GM23338 (cell line): ENCODE measurements around the gene STON2. TPM values are rescaled to one million over a fixed set of nuclear protein-coding genes. Genes with fewer than 3 reads are reported as not detected.

Experiments used
- ATAC-seq: fragments of 200-7000 bp; cut with Tn5 transposase; 3 replicates; pipeline ENCODE4 v1.9.1; 2020
- DNase-seq: peaks from one replicate; pipeline ENCODE4 v3.0.0-alpha.2; 2015; ENCODE audit warnings: low spot score
- H2AFZ ChIP-seq: fragments of 200-600 bp; sonication (generic); 2 replicates; pipeline ENCODE4 v1.8.0; 2016; ENCODE audit warnings: antibody characterized with exemption, mild to moderate bottlenecking, moderate library complexity
- H3F3A ChIP-seq: fragments of 200-600 bp; sonication (generic); replicated peaks from 2 replicates; pipeline ENCODE4 v1.8.0; 2017; ENCODE audit warnings: antibody characterized with exemption, mixed run types, low read depth
- H3K27ac ChIP-seq: fragments of 200-600 bp; sonication (generic); 2 replicates; pipeline ENCODE4 v1.6.1; 2016; ENCODE audit warnings: low read depth
- H3K27me3 ChIP-seq: fragments of 200-600 bp; sonication (generic); 2 replicates; pipeline ENCODE4 v1.8.0; 2016; ENCODE audit warnings: mild to moderate bottlenecking, mixed run types, moderate library complexity; ENCODE audit not compliant: insufficient read depth
- H3K36me3 ChIP-seq: fragments of 200-600 bp; sonication (generic); 2 replicates; pipeline ENCODE4 v1.8.0; 2016; ENCODE audit warnings: mild to moderate bottlenecking; ENCODE audit not compliant: insufficient read depth
- H3K4me1 ChIP-seq: fragments of 200-600 bp; sonication (generic); 2 replicates; pipeline ENCODE4 v1.8.0; 2016; ENCODE audit warnings: mild to moderate bottlenecking, moderate library complexity; ENCODE audit not compliant: insufficient read depth
- H3K4me2 ChIP-seq: fragments of 200-600 bp; sonication (generic); 2 replicates; pipeline ENCODE4 v1.7.1; 2017; ENCODE audit warnings: mixed run types
- H3K4me3 ChIP-seq: fragments of 200-600 bp; sonication (generic); 2 replicates; pipeline ENCODE4 v1.6.1; 2016; ENCODE audit warnings: mixed run types
- H3K79me2 ChIP-seq: fragments of 200-600 bp; sonication (generic); replicated peaks from 2 replicates; pipeline ENCODE4 v1.8.0; 2017; ENCODE audit warnings: mild to moderate bottlenecking; ENCODE audit not compliant: insufficient read depth
- H3K9me2 ChIP-seq: fragments of 200-600 bp; sonication (generic); 2 replicates; pipeline ENCODE4 v1.8.0; 2017; ENCODE audit not compliant: insufficient read depth
- H4K20me1 ChIP-seq: fragments of 200-600 bp; sonication (generic); replicated peaks from 2 replicates; pipeline ENCODE4 v1.8.0; 2017; ENCODE audit warnings: mild to moderate bottlenecking; ENCODE audit not compliant: insufficient read depth
- H3K27ac Mint-ChIP-seq: 2 replicates; pipeline ENCODE4 v1.8.0; 2020; ENCODE audit warnings: inconsistent platforms, mild to moderate bottlenecking, moderate library complexity, mixed read lengths
- H3K27me3 Mint-ChIP-seq: 3 replicates; pipeline ENCODE4 v1.8.0; 2022; ENCODE audit warnings: low read depth, mild to moderate bottlenecking, moderate library complexity, mixed read lengths, inconsistent platforms; ENCODE audit not compliant: insufficient read depth, poor library complexity
- H3K36me3 Mint-ChIP-seq: 3 replicates; pipeline ENCODE4 v1.8.0; 2021; ENCODE audit warnings: low read depth, mild to moderate bottlenecking, inconsistent platforms, moderate library complexity, mixed read lengths
- H3K4me1 Mint-ChIP-seq: 3 replicates; pipeline ENCODE4 v1.8.0; 2020; ENCODE audit warnings: mild to moderate bottlenecking, inconsistent platforms, mixed read lengths
- H3K4me3 Mint-ChIP-seq: 3 replicates; pipeline ENCODE4 v1.8.0; 2021; ENCODE audit warnings: moderate library complexity, mild to moderate bottlenecking, inconsistent platforms, mixed read lengths
- H3K9me3 Mint-ChIP-seq: 3 replicates; pipeline ENCODE4 v1.8.0; 2020; ENCODE audit warnings: moderate library complexity, mild to moderate bottlenecking, inconsistent platforms, mixed read lengths
- CREB1 ChIP-seq: fragments of 250-450 bp; sonication (Bioruptor Pico); IDR thresholded peaks from 2 replicates; pipeline ENCODE4 v1.5.0; 2020; ENCODE audit warnings: low read depth, mild to moderate bottlenecking, moderate library complexity
- CTCF ChIP-seq, 2 experiments: fragments of 200-600 bp in 1 of 2; sonication (generic) in 1 of 2; conservative IDR thresholded peaks; 2 replicates each; pipeline versions ENCODE4 v1.5.1 to v1.6.1; 2016 to 2017; ENCODE audit warnings: antibody characterized with exemption in 2 of 2, low read depth in 2 of 2, mild to moderate bottlenecking in 2 of 2, moderate library complexity in 1 of 2
- EZH2 ChIP-seq: fragments of 200-600 bp; sonication (generic); IDR thresholded peaks from one replicate; pipeline ENCODE4 v1.8.0; 2017; ENCODE audit warnings: antibody characterized with exemption, mild to moderate bottlenecking, low read depth; ENCODE audit not compliant: unreplicated experiment
- EZH2phosphoT487 ChIP-seq: fragments of 200-600 bp; sonication (generic); IDR thresholded peaks from one replicate; pipeline ENCODE4 v1.8.1; 2018; ENCODE audit warnings: antibody characterized with exemption; ENCODE audit not compliant: unreplicated experiment
- JUNB ChIP-seq: IDR thresholded peaks from one replicate; pipeline ENCODE4 v1.6.1; 2016; ENCODE audit warnings: antibody characterized with exemption; ENCODE audit not compliant: unreplicated experiment
- NANOG ChIP-seq: IDR thresholded peaks from 2 replicates; pipeline ENCODE4 v1.6.1; 2016; ENCODE audit warnings: antibody characterized with exemption, borderline replicate concordance
- POLR2AphosphoS5 ChIP-seq: IDR thresholded peaks from 2 replicates; pipeline ENCODE4 v1.6.1; 2016; ENCODE audit warnings: antibody characterized with exemption, low read depth
- REST ChIP-seq: IDR thresholded peaks from one replicate; pipeline ENCODE4 v1.6.1; 2018; ENCODE audit warnings: antibody characterized with exemption; ENCODE audit not compliant: unreplicated experiment
- STAT1 ChIP-seq: IDR thresholded peaks from one replicate; pipeline ENCODE4 v1.6.1; 2016; ENCODE audit warnings: antibody characterized with exemption; ENCODE audit not compliant: unreplicated experiment
- ZNF114 ChIP-seq: fragments of 250-450 bp; sonication (Bioruptor Pico); IDR thresholded peaks from 2 replicates; pipeline ENCODE4 v1.5.0; 2020; ENCODE audit warnings: mild to moderate bottlenecking, moderate library complexity
- ZNF331 ChIP-seq: fragments of 250-450 bp; sonication (Bioruptor Pico); IDR thresholded peaks from 2 replicates; pipeline ENCODE4 v1.5.0; 2020; ENCODE audit warnings: low read depth, mild to moderate bottlenecking, moderate library complexity
- ZNF462 ChIP-seq: fragments of 250-450 bp; sonication (Bioruptor Pico); IDR thresholded peaks from 2 replicates; pipeline ENCODE4 v1.5.0; 2020; ENCODE audit warnings: mild to moderate bottlenecking, moderate library complexity
- polyA plus RNA-seq: library from polyadenylated mRNA; unstranded; fragments of >200 nt; fragmentation: Nextera tagmentation; extraction: Ambion mirVana; gene quantifications from 2 replicates; pipeline ENCODE4 v1.2.1, GENCODE V29; 2016
- total RNA-seq: library from RNA; depleted of rRNA; stranded (reverse); fragments of >200 nt; shearing (Covaris generic); gene quantifications from 2 replicates; pipeline ENCODE4 v1.2.3, GENCODE V29; 2014
- TF ChIP-seq, protein P1 (sequence below): IDR thresholded peaks from 2 replicates; pipeline ENCODE4 v1.6.1; 2016; ENCODE audit warnings: antibody characterized with exemption

The STON2 gene
- total and polyA plus RNA-seq, 2 experiments from 2014 or later, result 8.2 to 71.0 TPM

- no peak for TF ChIP-seq NANOG
- no peak for TF ChIP-seq REST
- TF ChIP-seq, protein P1, sequence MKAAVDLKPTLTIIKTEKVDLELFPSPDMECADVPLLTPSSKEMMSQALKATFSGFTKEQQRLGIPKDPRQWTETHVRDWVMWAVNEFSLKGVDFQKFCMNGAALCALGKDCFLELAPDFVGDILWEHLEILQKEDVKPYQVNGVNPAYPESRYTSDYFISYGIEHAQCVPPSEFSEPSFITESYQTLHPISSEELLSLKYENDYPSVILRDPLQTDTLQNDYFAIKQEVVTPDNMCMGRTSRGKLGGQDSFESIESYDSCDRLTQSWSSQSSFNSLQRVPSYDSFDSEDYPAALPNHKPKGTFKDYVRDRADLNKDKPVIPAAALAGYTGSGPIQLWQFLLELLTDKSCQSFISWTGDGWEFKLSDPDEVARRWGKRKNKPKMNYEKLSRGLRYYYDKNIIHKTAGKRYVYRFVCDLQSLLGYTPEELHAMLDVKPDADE, result no peak
- TF ChIP-seq CREB1 (CRISPR knock-in tag), result no peak
- no peak for TF ChIP-seq ZNF331 (CRISPR knock-in tag)
- TF ChIP-seq JUNB, result no peak
- no peak for TF ChIP-seq ZNF462 (CRISPR knock-in tag)
- TF ChIP-seq CTCF (conservative IDR thresholded peaks at IDR 0.05; ENCODE audit: low read depth in 2 of 2), result no peak
- no peak for TF ChIP-seq EZH2phosphoT487
- no peak for TF ChIP-seq POLR2AphosphoS5
- TF ChIP-seq EZH2, result no peak
- TF ChIP-seq STAT1, result no peak
- TF ChIP-seq ZNF114, result no peak
- Histone ChIP-seq H3K9me2 (no peaks in the 10 kb centered on the region), H3K79me2 (no peaks in the 10 kb centered on the region), H3F3A (no peaks in the 10 kb centered on the region), H4K20me1 (no peaks in the 10 kb centered on the region), H3K4me1 (peaks cover 68% of the 10 kb centered on the region), H3K4me3 (no peak overlapping the region), H2AFZ (no peak overlapping the region), H3K27me3 (no peaks in the 10 kb centered on the region), H3K36me3 (no peaks in the 10 kb centered on the region), H3K27ac (no peak overlapping the region), H3K4me2 (peak overlapping the region; percentile 1)
- Mint-ChIP-seq H3K4me1 (peaks cover 81% of the 10 kb centered on the region), H3K27ac (peak overlapping the region; percentile 72), H3K27me3 (peaks cover 2% of the 10 kb centered on the region), H3K4me3 (no peak overlapping the region), H3K9me3 (peaks cover 4% of the 10 kb centered on the region; the same call in 2 of the 3 replicates), H3K36me3 (peaks cover 5% of the 10 kb centered on the region)
- DNase-seq, result no peak
- no peak for ATAC-seq
Observed at GRCh38 chr14:81311778-81312177, 88.3 kb downstream of the STON2 start.
